H1 (cell line): Measurements from ENCODE around the gene SLC30A7. TPM values are rescaled to one million over a fixed set of nuclear protein-coding genes. Genes with fewer than 3 reads are reported as not detected.

Experiments
- BCL11A ChIP-seq, 2 experiments: IDR thresholded peaks; one replicate each; pipeline ENCODE4 v1.6.1; 2011; ENCODE audit warnings: low read depth in 2 of 2, low read length in 2 of 2, mild to moderate bottlenecking in 2 of 2
- CEBPB ChIP-seq: IDR thresholded peaks from 2 replicates; pipeline ENCODE4 v1.6.1; 2012; ENCODE audit warnings: low read depth, low read length
- CHD7 ChIP-seq: fragments of 300-600 bp; sonication (generic); IDR thresholded peaks from 2 replicates; pipeline ENCODE4 v1.7.1; 2012; ENCODE audit warnings: low read length, moderate library complexity, mild to moderate bottlenecking, inconsistent platforms; ENCODE audit not compliant: insufficient replicate concordance
- CTBP2 ChIP-seq: IDR thresholded peaks from 2 replicates; pipeline ENCODE4 v1.7.0; 2011; ENCODE audit warnings: borderline replicate concordance, mild to moderate bottlenecking, moderate library complexity, mixed read lengths, low read length; ENCODE audit not compliant: insufficient read depth, insufficient read length
- KDM5A ChIP-seq: fragments of 200-600 bp; IDR thresholded peaks from 2 replicates; pipeline ENCODE4 v1.7.1; 2012; ENCODE audit warnings: mild to moderate bottlenecking, low read length, inconsistent platforms, mixed read lengths
- NRF1 ChIP-seq: IDR thresholded peaks from 2 replicates; pipeline ENCODE4 v1.6.1; 2011; ENCODE audit warnings: mild to moderate bottlenecking, low read depth, low read length, improper control_type of control experiment
- PHF8 ChIP-seq: fragments of 200-600 bp; sonication (generic); conservative IDR thresholded peaks from 2 replicates; pipeline ENCODE4 v1.7.1; 2012; ENCODE audit warnings: low read depth, mild to moderate bottlenecking, inconsistent platforms, low read length, moderate library complexity
- POLR2A ChIP-seq, 2 experiments: IDR thresholded peaks; 1 replicate in 1 of 2; 2 replicates in 1 of 2; pipeline ENCODE4 v1.6.1; 2011; ENCODE audit warnings: low read depth in 2 of 2, low read length in 2 of 2, mild to moderate bottlenecking in 2 of 2; ENCODE audit errors: control extremely low read depth in 1 of 2
- POU5F1 ChIP-seq: IDR thresholded peaks from 2 replicates; pipeline ENCODE4 v1.6.1; 2011; ENCODE audit warnings: low read depth, mild to moderate bottlenecking, low read length, moderate library complexity
- RXRA ChIP-seq: IDR thresholded peaks from 2 replicates; pipeline ENCODE4 v1.6.1; 2011; ENCODE audit warnings: low read depth, mild to moderate bottlenecking, low read length, moderate library complexity; ENCODE audit not compliant: insufficient read depth
- SP4 ChIP-seq: IDR thresholded peaks from 2 replicates; pipeline ENCODE4 v1.6.1; 2012; ENCODE audit warnings: low read length, inconsistent platforms
- TBP ChIP-seq: IDR thresholded peaks from 2 replicates; pipeline ENCODE4 v1.6.1; 2011; ENCODE audit warnings: low read depth, low read length, improper control_type of control experiment
- TEAD4 ChIP-seq: IDR thresholded peaks from 2 replicates; pipeline ENCODE4 v1.6.1; 2012; ENCODE audit warnings: low read depth, low read length, inconsistent platforms, mixed read lengths
- ZNF274 ChIP-seq: IDR thresholded peaks from 2 replicates; pipeline ENCODE4 v1.7.0; 2012; ENCODE audit warnings: low read length, borderline replicate concordance; ENCODE audit errors: extremely low read depth
- polyA plus RNA-seq, 7 experiments: library from polyadenylated mRNA; depleted of rRNA in 3 of 7; stranded (reverse) in 5 of 7; unstranded in 2 of 7; fragments of >200 nt in 5 of 7; fragments of 200-250 nt in 2 of 7; gene quantifications; 1 replicate in 5 of 7; 2 replicates in 1 of 7; 4 replicates in 1 of 7; pipeline versions ENCODE4 v1.2.1 to v1.2.3, GENCODE V29; 2011 to 2013; ENCODE audit warnings: missing spikeins in 2 of 7, mixed read lengths in 2 of 7
- total RNA-seq: library from RNA; stranded (reverse); fragmentation: NEBNext Ultra II Directional; extraction: Animal tissue kit (Norgen Biotek cat#: 25700); gene quantifications from 2 replicates; pipeline ENCODE4 v1.2.1, GENCODE V29; 2021

The SLC30A7 gene
- total and polyA plus RNA-seq, 2 of the 8 experiments (the other 6 are each of a cell fraction or from before 2014, with no cell fraction given) = 5.5 to 22.1 TPM

GRCh38 chr1:100950337-100950736 is 54.4 kb downstream of the SLC30A7 start (continued):
- TF ChIP-seq CHD7 = no peak
- no peak for TF ChIP-seq CTBP2
- TF ChIP-seq RXRA = no peak
- no peak for TF ChIP-seq ZNF274
- no peak for TF ChIP-seq TEAD4
- TF ChIP-seq NRF1 = no peak
- TF ChIP-seq KDM5A = no peak
- no peak for TF ChIP-seq CEBPB
- TF ChIP-seq SP4 = no peak
- no peak for TF ChIP-seq BCL11A (IDR thresholded peaks at IDR 0.05; ENCODE audit: low read depth in 2 of 2, low read length in 2 of 2)
- no peak for TF ChIP-seq POLR2A (IDR thresholded peaks at IDR 0.05; ENCODE audit: control extremely low read depth in 1 of 2, low read depth in 2 of 2, low read length in 2 of 2)
- no peak for TF ChIP-seq PHF8
- no peak for TF ChIP-seq POU5F1
- TF ChIP-seq TBP = no peak
